Nucleus accumbens (tissue), 56 donors: ENCODE data around the gene RYR1.
A peak's percentile ranks its signal among the peaks of the same experiment; 100 is the strongest.
"Not testable (repeated sequence)": the region's sequence is repeated elsewhere in the genome, so short reads cannot be mapped to it uniquely, and the experiment has no call there.

Source experiments
- DNase-seq, 56 donors: peaks; one replicate each; lab custom pipeline; 2025; lab: John Stamatoyannopoulos, UW

Gene RYR1

DNA sequence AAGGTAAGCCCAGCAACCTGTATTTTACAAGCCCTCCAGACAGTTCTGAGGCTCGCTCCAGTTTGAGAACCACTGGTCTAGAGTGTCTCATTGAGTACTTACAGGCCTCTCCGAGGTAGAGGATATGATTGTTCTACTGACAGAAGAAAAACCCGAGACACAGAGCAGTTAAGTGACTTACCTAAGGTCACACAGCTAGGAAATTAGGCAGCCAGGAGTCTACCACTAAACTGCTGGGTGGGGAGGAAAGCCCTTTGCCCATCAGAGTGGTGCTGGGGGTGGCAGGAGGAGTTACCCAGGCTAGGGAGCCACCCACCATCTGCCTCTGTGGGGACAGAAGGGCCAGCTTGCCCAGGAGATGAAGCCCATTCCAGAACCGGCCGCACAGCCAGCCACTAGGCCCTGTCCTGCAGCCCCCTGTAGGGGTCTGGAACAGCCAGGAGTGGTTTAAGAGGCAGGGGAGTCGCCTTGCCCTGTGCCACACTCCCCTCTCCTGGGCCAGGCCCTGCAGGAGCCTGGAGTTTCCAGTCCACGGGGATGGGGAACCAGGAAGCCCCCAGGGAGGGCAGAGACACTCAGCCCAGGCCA is 8.2 kb upstream of the RYR1 start:
- DNase-seq, result no peak

DNA sequence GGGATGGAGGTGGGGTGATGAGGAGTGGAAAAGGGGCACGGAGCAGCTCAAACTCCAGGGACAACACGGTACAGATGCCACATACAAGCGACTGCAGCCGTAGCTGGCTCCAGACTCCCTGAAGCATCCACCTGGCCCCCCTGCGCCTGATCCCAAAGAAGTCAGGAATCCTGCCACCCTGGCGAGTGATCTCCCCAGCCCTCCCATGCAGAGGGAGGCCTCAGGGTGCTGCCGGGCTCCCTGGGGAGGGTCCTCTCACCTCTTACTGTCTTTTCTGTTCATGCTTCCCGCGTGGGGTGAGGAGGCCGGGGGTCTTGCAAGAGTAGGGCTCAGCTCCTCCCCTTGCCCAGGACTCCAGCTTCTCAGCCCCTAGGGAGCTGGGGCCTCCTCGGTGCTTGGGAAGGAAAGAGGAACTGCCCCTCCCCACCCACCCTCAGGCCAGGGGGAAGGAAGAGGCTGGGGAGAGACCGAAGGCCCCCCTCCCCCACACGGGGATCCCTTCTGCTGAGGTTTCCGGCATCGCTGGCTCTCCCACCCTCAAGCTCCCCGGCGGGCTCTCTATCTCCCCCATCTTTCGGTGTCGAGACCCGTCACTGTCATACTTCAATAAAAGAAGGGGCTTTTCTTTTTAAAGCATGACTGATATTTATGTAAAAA is 7.6 kb upstream of the RYR1 start, which contains the start of gene RASGRP4:
RASGRP4 (minus strand) TSS at position 410 of the 657 bp plus-strand sequence; CDS start at position 282, 128 bp downstream.
- peak in 17 of 56 donors; percentile 0 to 36 (median 7) for DNase-seq

DNA sequence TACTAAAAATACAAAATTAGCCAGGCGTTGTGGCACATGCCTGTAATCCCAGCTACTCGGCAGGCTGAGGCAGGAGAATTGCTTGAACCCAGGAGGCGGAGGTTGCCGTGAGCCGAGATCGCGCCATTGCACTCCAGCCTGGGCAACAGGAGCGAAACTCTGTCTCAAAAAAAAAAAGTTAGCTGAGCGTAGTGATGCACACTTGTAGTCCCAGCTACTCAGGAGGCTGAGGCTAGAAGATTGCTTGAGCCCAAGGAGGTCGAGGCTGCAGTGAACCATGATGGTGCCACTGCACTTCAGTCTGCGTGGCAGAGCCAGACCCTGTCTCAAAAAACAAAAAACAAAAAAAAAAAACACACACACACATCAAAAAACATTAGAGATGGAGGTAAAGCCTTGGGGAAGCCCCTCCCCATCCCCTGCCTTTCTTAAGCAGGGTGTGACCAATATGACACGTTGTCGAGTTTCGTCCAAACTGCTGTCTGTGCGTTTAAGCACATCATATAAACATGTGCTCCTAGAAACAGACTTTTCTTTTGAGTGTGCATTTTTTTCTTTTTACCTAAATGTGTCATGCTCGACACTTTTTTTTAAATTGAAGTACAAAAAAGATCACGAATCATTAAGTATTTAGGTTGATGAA is 6.3 kb upstream of the RYR1 start:
- not testable (repeated sequence) for DNase-seq

DNA sequence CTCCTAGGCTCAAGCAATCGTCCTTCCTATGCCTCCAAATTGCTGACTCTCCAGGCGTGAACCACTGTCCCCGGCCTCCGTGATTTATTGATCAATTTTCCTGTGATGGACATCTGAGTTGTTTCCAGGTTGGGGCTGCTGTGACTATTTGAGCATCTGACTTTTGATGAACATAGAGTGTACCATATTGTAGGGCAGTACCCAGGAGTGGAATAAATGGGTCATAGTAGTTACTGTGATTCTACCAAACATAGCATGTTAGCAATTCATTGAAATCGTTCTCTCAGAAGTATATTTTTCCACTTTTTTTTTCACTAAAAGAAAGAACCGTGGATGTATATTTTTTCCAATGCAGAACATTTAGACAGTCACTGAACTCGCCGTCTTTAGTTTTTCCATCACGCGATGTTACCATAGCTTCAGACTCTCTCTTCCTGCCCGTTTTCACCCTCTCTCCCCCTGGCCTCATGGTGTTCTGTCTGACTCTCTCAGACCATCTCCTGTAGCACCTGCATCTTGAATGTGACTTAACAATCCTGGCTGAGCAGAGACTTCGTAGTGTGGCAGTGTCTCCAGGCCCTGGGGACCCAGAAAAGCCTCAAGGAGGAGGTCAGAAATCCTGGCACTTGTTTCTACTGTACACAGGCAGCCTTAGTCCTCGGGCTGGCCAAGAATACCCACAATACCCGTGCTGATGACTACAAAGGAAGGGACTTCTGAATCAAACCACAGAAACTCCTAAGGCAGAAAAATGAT is 4.3 kb upstream of the RYR1 start:
- DNase-seq, result no peak

DNA sequence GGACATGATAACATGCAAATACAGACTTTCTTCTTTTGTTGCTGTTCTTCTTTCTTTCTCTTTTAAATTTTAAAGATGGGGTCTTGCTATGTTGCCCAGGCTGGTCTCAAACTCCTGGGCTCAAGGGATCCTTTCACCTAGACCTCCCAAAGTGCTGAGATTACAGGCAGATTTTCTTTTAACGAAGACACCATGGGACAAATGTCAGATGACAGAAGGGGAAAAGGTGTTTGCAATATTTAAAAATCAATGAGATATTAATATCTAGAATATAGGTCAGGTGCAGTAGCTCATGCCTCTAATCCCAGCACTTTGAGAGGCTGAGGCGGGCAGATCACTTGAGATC is 3.7 kb upstream of the RYR1 start:
- no peak for DNase-seq

DNA sequence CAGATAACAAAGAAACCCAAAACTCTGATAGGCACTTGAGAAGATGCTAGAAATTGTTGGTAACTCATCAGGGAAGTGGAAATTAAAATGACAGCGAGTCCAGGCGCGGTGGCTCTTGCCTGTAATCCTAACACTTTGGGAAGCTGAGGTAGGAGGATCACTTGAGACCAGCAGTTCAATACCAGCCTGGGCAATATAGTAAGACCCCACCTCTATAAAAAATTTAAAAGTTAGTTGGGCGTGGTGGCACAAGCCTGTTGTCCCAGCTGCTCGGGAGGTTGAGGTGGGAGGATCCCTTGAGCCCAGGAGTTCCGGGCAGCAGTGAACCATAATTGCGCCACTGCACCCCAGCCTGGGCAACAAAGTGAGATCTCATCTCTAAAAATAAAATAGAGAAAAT is 2.6 kb upstream of the RYR1 start:
- no peak for DNase-seq

DNA sequence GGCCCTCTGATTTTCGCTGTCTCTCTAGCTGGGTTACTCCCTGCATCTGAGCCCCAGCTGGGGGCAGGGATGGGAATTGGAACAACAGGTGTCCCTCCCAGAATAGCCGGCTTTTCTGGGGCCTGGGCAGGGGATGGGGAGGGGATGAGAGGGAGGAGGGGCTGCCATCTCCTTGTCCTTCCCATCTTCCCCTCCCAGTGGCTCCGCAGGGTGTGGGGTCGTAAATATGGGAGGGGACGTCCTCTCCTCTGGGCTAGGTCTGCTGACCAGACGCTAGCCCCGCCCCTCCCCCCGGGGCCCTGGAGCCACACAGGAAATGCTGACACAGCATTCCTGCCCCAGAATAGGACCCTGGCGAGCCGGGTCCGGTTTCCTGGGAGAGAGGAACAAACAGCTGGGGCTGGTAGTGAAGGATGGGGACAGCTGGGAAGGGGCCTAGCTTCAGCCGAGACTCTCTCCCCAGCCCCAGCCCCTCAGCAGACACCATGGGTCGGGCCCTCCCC is 1.1 kb downstream of the RYR1 start:
- DNase-seq, result peak in 22 of 56 donors; percentile 2 to 64 (median 10)

DNA sequence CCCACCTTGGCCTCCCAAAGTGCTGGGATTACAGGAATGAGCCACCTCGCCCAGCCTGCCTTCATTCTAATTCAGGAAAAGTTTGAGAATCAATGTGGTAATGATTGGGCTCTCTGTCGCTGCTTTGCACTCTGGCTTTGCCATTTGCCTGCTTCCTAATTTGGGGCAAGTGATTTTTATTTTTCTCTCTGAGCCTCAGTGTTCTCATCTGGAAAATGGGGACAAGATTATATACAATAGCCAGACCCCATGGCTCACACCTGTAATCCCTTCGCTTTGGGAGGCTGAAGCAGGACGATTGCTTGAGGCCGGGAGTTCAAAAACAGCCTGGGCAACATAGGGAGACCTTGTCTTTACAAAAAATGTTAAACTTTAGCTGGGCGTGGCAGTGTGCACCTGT is 3.8 kb downstream of the RYR1 start:
- no peak for DNase-seq

DNA sequence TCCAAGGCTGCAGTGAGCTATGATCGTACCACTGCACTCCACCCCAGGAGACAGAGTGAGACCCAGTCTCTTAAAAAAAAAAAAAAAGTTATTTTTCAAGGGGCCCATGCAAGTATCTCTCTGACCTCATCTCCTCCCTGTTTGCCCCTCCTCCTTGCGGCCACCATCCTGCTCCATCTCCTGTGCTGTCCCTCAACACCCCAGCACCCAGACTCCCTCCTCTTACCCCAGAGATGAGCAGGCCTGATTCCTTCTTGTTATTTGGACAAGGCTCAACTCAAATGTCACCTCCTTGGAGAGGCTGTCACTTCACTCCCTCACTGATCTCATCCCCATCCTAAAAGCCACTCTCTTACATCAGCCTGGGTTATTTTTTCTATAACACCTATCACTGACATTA is 4.4 kb downstream of the RYR1 start:
- no peak for DNase-seq

DNA sequence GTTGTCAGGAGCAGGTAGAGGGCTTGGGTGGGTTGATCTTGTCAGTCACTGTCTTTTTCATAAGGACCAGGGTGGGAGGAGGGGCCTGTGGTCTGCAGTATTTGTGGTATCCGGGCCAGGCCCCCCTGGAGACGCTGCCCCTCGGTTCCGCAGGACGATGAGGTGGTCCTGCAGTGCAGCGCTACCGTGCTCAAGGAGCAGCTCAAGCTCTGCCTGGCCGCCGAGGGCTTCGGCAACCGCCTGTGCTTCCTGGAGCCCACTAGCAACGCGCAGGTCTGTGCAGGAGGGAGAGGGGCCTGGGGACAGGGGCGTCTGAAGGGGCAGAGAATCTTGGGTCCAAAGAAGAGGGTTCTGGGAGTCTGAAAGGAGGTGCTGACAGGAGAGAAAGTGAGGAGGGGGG is 7.1 kb downstream of the RYR1 start:
- DNase-seq, result no peak

DNA sequence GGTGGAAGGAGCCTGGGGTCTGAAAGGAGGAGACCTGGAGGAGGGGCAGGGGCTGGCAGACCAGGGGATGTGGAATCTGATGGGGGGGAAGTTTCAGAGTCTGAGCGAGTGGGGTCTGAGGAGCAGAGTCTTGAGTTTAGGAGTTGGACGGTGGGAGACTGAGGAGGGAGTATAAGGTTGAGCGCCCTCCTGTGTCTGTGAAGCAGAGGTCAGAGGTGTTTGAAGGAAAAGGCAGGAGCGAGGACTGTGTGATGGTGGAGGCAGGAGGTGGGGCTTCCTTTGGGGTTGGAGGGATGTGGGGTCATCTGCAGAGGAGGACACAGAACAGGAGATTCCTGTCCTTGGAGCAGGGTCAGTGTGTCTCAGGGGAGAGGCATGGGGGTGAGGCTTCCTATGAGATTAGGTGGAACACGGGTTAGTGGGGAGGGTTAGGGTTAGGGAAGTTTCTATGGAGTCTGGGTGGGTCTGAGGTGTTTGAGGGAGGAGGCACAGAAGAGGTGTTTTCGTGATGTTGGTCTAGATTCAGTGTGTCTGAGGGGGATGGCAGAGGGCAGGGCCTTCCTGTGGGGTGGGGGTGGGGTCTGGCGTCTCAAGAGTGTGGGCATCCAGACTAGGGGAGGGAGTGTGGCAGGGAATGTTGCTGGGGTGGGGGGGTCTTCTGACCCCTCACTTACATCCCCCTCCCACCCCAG is 8.3 kb downstream of the RYR1 start:
- no peak for DNase-seq

DNA sequence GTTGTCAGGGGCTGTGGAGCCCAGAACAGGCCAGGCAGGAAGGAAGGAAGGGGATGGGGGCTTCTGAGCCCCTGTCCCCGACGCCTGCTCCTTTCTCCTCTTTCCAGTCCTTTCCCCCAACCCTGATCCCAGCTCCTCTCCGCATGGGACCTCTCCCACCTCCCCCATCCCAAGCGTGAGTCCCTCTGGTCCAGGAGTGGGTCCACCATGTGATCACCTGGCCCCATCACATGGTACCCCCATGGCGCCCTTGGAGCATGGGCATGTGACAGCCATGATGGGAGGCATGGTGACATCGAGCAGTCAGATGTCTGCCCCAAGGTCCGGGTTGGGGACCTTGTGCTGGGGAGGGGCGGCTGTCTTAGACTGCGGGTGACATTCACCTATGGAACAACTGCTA is 9.2 kb downstream of the RYR1 start:
- no peak for DNase-seq

DNA sequence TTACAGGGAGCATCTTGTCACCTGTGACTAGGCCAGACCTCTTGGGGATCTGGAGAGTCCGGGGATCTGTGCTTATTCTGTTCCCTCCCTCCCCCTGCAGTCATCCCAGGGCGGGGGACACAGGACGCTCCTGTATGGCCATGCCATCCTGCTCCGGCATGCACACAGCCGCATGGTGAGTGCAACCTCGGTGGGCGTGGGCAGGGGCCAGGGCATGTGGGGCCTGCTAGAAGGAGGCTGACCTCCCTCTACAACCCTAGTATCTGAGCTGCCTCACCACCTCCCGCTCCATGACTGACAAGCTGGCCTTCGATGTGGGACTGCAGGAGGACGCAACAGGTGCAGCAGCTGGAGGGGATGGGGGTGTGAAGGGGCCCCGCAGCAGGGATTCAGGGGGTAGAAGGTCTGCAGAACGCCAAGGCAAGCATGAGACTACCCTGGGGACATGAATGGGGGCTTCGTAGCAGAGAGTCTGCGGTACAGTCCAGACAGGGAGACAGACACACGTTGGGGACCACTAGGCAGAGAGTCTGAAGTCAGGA is 10.0 kb downstream of the RYR1 start:
- DNase-seq, result no peak

DNA sequence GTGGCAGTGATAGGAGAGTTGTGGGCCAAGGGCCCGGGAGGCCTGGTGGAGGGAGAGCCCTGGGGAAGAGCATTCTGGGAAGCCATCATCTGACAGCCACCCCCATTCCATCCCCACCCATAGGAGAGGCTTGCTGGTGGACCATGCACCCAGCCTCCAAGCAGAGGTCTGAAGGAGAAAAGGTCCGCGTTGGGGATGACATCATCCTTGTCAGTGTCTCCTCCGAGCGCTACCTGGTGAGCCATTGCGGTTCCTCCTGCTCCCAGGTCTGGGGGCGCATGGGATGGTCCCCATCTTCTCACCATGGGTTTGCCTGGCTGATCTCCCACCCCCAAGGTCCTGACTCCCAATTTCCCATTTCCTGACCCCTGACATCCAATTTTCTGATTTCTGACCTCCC is 10.5 kb downstream of the RYR1 start:
- no peak for DNase-seq

DNA sequence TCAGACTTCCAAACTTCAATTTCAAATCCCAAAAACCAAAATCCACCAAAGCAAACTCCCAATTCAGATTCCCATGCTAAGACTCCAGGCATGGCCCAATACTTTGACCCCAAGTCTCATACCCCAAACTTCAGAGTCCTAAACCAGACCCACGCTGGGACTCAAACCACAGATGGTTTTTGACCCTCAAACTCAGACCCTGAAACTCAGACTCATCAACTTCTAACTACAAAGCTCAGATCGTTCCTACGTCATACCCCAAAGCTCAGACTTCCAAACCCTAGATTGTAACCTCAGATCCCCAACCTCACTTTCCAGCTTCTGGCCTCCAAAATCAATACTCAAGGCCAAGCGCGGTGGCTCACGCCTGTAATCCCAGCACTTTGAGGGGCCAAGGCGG is 11.9 kb downstream of the RYR1 start:
- DNase-seq, result no peak

DNA sequence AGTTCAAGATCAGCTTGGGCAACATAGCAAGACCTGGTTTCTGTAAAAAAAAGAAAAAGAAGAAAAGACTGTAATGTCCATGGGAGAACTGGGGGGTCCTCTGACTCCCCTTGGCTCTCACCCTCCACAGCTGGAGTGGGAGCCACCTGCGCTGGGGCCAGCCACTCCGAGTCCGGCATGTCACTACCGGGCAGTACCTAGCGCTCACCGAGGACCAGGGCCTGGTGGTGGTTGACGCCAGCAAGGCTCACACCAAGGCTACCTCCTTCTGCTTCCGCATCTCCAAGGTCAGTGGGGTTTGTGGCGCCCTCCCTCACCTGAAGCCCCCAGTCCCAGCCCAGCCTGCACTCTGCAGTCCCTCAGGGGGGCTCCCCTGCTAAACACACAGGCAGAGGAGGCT is 14.7 kb downstream of the RYR1 start:
- no peak for DNase-seq

DNA sequence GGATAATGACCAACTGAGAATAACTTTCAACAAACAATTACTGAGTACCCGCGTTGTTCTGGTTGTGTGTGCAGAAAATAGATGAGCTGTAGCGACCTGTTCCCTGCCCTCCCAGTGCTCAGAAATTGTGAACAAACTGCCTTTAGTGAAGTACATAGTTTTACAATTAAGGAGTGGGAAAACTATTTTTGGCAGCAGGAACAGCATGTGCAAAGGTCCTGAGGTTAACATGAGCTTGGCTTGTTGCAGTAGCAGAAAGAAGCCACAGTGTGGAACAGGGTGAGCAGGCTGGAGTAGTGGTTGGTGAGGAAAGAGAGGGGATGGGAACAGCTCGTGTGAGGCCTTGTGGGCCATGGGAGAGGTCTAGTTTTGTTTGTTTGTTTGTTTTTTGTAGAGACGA is 16.0 kb downstream of the RYR1 start:
- no peak for DNase-seq

DNA sequence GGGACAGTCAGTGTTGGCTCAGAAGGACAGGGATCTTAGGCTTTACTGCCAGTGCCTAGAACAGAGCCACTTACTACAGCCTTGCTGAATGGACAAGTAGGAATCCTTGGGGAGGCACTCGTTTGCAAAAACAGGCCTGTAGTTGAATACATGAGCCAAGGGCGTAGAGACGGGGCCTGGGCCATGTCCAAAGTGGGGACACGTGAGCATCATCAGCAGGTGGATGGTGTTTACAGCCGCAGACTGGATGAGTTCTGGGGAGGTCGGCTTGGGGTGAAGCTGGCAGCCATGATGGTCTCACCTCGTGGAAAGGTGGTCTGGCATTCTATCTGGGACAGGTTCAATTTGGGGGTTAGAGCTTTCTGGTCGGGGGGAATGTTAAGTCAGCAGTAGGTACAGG is 17.5 kb downstream of the RYR1 start:
- no peak for DNase-seq

DNA sequence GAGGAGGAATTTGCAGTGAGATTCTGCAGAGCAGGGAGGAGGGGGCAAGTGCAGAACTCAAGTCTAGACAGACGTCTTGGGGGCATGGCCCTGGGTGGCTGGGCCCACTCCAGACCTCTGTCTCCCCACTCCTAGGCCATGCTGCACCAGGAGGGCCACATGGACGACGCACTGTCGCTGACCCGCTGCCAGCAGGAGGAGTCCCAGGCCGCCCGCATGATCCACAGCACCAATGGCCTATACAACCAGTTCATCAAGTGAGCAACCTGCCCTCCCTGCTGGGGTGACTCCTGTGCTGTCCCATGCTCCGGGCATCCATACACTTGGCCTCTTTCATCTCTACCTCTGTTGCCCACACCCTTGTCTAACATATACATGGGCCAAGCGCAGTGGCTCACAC is 18.1 kb downstream of the RYR1 start:
- DNase-seq, result no peak
